Measurements from ENCODE around the gene BTBD10.

DNA sequence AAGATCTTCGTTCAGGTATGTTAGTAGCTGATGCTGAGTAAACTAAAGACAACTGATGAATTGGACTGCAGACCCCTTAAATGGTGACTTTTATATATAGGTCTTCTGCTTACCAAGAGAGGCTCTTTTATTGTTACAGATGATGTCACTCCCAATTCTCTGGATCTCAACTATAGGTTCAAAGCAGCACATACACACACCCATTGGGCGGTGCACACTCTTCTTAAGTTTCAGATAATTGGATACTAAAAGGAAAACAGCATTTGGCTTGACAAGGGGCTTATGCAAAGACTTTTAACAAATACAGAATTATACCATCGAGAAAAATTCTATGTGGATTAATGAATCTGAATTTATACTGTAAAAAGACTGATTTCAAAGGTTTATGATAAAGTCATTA is 32.9 kb upstream of the BTBD10 start, which contains the start of gene PTH:
- TF ChIP-seq, protein P1, sequence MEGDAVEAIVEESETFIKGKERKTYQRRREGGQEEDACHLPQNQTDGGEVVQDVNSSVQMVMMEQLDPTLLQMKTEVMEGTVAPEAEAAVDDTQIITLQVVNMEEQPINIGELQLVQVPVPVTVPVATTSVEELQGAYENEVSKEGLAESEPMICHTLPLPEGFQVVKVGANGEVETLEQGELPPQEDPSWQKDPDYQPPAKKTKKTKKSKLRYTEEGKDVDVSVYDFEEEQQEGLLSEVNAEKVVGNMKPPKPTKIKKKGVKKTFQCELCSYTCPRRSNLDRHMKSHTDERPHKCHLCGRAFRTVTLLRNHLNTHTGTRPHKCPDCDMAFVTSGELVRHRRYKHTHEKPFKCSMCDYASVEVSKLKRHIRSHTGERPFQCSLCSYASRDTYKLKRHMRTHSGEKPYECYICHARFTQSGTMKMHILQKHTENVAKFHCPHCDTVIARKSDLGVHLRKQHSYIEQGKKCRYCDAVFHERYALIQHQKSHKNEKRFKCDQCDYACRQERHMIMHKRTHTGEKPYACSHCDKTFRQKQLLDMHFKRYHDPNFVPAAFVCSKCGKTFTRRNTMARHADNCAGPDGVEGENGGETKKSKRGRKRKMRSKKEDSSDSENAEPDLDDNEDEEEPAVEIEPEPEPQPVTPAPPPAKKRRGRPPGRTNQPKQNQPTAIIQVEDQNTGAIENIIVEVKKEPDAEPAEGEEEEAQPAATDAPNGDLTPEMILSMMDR (IDR thresholded peaks at IDR 0.05): no peak
- TF ChIP-seq POLR2A (IDR thresholded peaks at IDR 0.05): no peak

Data from Peyer's patch (tissue), 4 donors.